Endothelial cell of umbilical vein (primary cell): ENCODE results near the gene ITGA11. TPM values are rescaled to one million over a fixed set of nuclear protein-coding genes. Genes with fewer than 3 reads are reported as not detected.

Source experiments
- BruUV-seq: library from RNA; stranded (reverse); fragments of 400-500 nt; replicated peaks from 2 replicates; lab custom pipeline; 2021; lab: Mats Ljungman, UMichigan
- CTCF ChIA-PET: fragments of 300-600, 350-600 bp; sonication (Branson Sonifier 250); formaldehyde crosslinking; loops from one replicate; lab custom pipeline; 2021; ENCODE audit warnings: antibody characterized with exemption, inconsistent platforms; lab: Charles Lee
- POLR2A ChIA-PET: fragments of 300-600, 350-600 bp; sonication (Branson Sonifier 250); formaldehyde crosslinking; loops from one replicate; lab custom pipeline; 2021; ENCODE audit warnings: antibody characterized with exemption, inconsistent platforms; lab: Charles Lee
- DNase-seq: peaks from one replicate; pipeline ENCODE4 v3.0.0-alpha.2; 2011; ENCODE audit warnings: low read depth, low spot score
- FAIRE-seq: peaks from 2 replicates; lab custom pipeline; 2011; peaks lifted over from hg19 to GRCh38; lab: Jason Lieb, UNC
- H2AFZ ChIP-seq: 2 replicates; pipeline ENCODE4 v1.6.0; 2012; ENCODE audit warnings: low read depth, low read length, control low read depth, inconsistent platforms
- H3K27ac ChIP-seq: 2 replicates; pipeline ENCODE4 v1.5.1; 2011; ENCODE audit warnings: low read depth, mild to moderate bottlenecking, control low read depth, low read length, moderate library complexity; ENCODE audit not compliant: insufficient read depth
- H3K27me3 ChIP-seq, 2 experiments: 2 replicates each; pipeline versions ENCODE4 v1.6.0 to v1.6.1; 2011; ENCODE audit warnings: low read length in 2 of 2, mixed read lengths in 1 of 2; ENCODE audit not compliant: control insufficient read depth in 2 of 2, insufficient read depth in 2 of 2
- H3K36me3 ChIP-seq, 2 experiments: 2 replicates in 1 of 2; 3 replicates in 1 of 2; pipeline ENCODE4 v1.5.1; 2011; ENCODE audit warnings: low read length in 2 of 2, mild to moderate bottlenecking in 1 of 2, moderate library complexity in 1 of 2; ENCODE audit not compliant: control insufficient read depth in 2 of 2, insufficient read depth in 2 of 2; ENCODE audit errors: extremely low read depth in 1 of 2
- H3K4me1 ChIP-seq: 3 replicates; pipeline ENCODE4 v1.5.1; 2011; ENCODE audit warnings: mild to moderate bottlenecking, low read length; ENCODE audit not compliant: control insufficient read depth, insufficient read depth; ENCODE audit errors: extremely low read depth
- H3K4me2 ChIP-seq: 2 replicates; pipeline ENCODE4 v1.6.1; 2011; ENCODE audit warnings: low read length, control low read depth, mixed read lengths; ENCODE audit not compliant: insufficient read depth
- H3K4me3 ChIP-seq, 3 experiments: fragments of 200-600 bp in 1 of 3; sonication (generic), shearing (Covaris generic) in 1 of 3; replicated peaks in 1 of 3; 2 replicates each; pipeline ENCODE4 v1.5.1; 2011 to 2016; ENCODE audit warnings: control low read depth in 3 of 3, low read length in 3 of 3, mild to moderate bottlenecking in 2 of 3, inconsistent platforms in 1 of 3, low read depth in 1 of 3, moderate library complexity in 1 of 3; ENCODE audit not compliant: insufficient read depth in 1 of 3
- H3K79me2 ChIP-seq: 2 replicates; pipeline ENCODE4 v1.6.0; 2012; ENCODE audit warnings: low read length, inconsistent platforms; ENCODE audit not compliant: control insufficient read depth, insufficient read depth
- H3K9ac ChIP-seq: replicated peaks from 2 replicates; pipeline ENCODE3; 2011; ENCODE audit warnings: low read length, control low read depth; ENCODE audit not compliant: insufficient read depth; ENCODE audit errors: extremely low read depth
- H3K9me1 ChIP-seq: replicated peaks from 3 replicates; pipeline ENCODE4 v1.6.0; 2011; ENCODE audit warnings: mild to moderate bottlenecking, low read length; ENCODE audit not compliant: control insufficient read depth, insufficient read depth; ENCODE audit errors: extremely low read depth
- H3K9me3 ChIP-seq: replicated peaks from 2 replicates; pipeline ENCODE4 v1.5.1; 2012; ENCODE audit warnings: low read length, inconsistent platforms; ENCODE audit not compliant: control insufficient read depth, insufficient read depth
- H4K20me1 ChIP-seq: replicated peaks from 2 replicates; pipeline ENCODE3; 2011; ENCODE audit warnings: mild to moderate bottlenecking, low read length; ENCODE audit not compliant: control insufficient read depth, insufficient read depth; ENCODE audit errors: extremely low read depth
- EZH2 ChIP-seq: IDR thresholded peaks from 2 replicates; pipeline ENCODE4 v1.6.1; 2012; ENCODE audit warnings: borderline replicate concordance, low read depth, mild to moderate bottlenecking, moderate library complexity, low read length, inconsistent platforms; ENCODE audit not compliant: severe bottlenecking
- FOS ChIP-seq: IDR thresholded peaks from 2 replicates; pipeline ENCODE4 v1.6.1; 2011; ENCODE audit warnings: mild to moderate bottlenecking, low read length, moderate library complexity, borderline replicate concordance; ENCODE audit not compliant: insufficient read depth
- GATA2 ChIP-seq: IDR thresholded peaks from 2 replicates; pipeline ENCODE4 v1.7.0; 2011; ENCODE audit warnings: low read depth, mild to moderate bottlenecking, moderate library complexity, mixed read lengths, low read length; ENCODE audit not compliant: insufficient read length, insufficient read depth
- JUN ChIP-seq: IDR thresholded peaks from 2 replicates; pipeline ENCODE4 v1.6.1; 2011; ENCODE audit warnings: borderline replicate concordance, low read depth; ENCODE audit not compliant: insufficient read length, insufficient read depth
- MYC ChIP-seq: IDR thresholded peaks from one replicate; pipeline ENCODE4 v1.6.1; 2011; ENCODE audit warnings: mild to moderate bottlenecking, low read depth, low read length
- POLR2A ChIP-seq: IDR thresholded peaks from 2 replicates; pipeline ENCODE4 v1.6.1; 2012; ENCODE audit warnings: low read depth, mild to moderate bottlenecking, control low read depth, low read length
- POLR2AphosphoS5 ChIP-seq: IDR thresholded peaks from 2 replicates; pipeline ENCODE4 v1.6.1; 2012; ENCODE audit warnings: low read depth, mild to moderate bottlenecking, control low read depth, low read length, moderate library complexity; ENCODE audit not compliant: insufficient read depth
- dilution Hi-C: fragments of 300-500 bp; cut with MboI; formaldehyde crosslinking; loops from one replicate; pipeline ENCODE4 v1.15.0; 2019; ENCODE audit warnings: low sequenced_read_pairs; ENCODE audit not compliant: extremely low pct_ligation_motif_present
- intact Hi-C: fragments of 100-400 bp; cut with micrococcal nuclease; formaldehyde crosslinking; loops from one replicate; pipeline ENCODE4 v1.10.0; 2022
- polyA plus RNA-seq, 4 experiments: library from polyadenylated mRNA; depleted of rRNA in 3 of 4; stranded (reverse) in 3 of 4; unstranded in 1 of 4; fragments of >200 nt; gene quantifications; 2 replicates each; pipeline versions ENCODE4 v1.2.1 to v1.2.3, GENCODE V29; 2011 to 2012; ENCODE audit warnings: missing spikeins in 1 of 4
- total RNA-seq: library from RNA; stranded (reverse); gene quantifications from 2 replicates; pipeline ENCODE4 v1.2.3, GENCODE V29; 2021
- TF ChIP-seq, protein P1 (sequence below): IDR thresholded peaks from 2 replicates; pipeline ENCODE4 v1.6.1; 2011; ENCODE audit not compliant: insufficient read depth, insufficient read length
- TF ChIP-seq, protein P2 (sequence below), 2 donors: IDR thresholded peaks; 1 replicate in 1 of 2; 2 replicates in 1 of 2; pipeline ENCODE4 v1.5.1; 2011; ENCODE audit warnings: low read length in 2 of 2, mild to moderate bottlenecking in 2 of 2, moderate library complexity in 2 of 2, control low read depth in 1 of 2, inconsistent platforms in 1 of 2, low read depth in 1 of 2; ENCODE audit not compliant: insufficient read depth in 1 of 2; ENCODE audit errors: extremely low read depth in 1 of 2

The ITGA11 gene
- total and polyA plus RNA-seq, 2 donors (not counting 3 experiments of a cell fraction or from before 2014, with no cell fraction given): 0.18 to 1.0 TPM

DNA sequence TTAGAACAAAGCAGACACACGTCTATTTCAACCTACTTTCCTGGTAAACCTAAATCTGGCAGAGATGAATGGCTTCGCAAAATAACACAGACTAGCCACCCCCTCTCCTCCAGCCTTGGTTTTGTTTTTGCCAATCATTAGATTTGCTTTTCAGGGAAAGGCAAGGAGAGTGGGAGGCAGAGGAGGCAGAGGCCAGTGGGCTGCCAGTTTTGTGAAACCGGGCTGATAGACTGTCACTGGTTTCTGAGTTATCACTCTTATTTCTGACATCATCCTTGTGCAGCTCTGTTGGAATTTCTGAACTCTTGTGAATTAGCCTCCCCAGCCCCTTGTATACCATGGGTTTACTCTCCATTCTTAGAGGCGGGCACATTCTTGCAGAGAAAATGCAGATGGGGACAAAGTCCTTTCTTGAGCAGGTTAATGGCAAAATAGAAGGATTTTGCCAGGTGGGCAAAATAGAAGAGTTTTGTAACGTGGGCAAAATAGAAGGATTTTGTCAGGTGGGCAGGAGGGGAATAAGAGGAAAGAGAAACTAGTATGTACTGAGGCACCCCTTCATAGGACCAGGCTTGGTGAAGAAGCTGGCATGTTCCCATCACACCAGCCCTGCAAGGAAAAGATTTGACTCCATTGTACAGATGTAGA lies 157.6 kb downstream of the ITGA11 start:
- DNase-seq: no peak
- dilution Hi-C loops (no loop called here), intact Hi-C loops (no loop called here)
- ChIA-PET CTCF (interaction anchor here (1.0 kb wide), 2 partner anchors 21 to 32 kb away, joined by 3 read pairs; no protein-coding TSS in a partner anchor), POLR2A (no interaction called here)
- Histone ChIP-seq H3K9me1 (no peaks in the 10 kb centered on the region), H3K4me2 (no peak overlapping the region), H3K9ac (no peak overlapping the region), H2AFZ (no peak overlapping the region), H3K27ac (no peak overlapping the region), H3K4me3 (no peak overlapping the region), H3K4me1 (peaks cover 23% of the 10 kb centered on the region), H3K9me3 (no peaks in the 10 kb centered on the region), H3K36me3 (no peaks in the 10 kb centered on the region), H3K79me2 (peaks cover 11% of the 10 kb centered on the region), H4K20me1 (peaks cover 2% of the 10 kb centered on the region), H3K27me3 (no peaks in the 10 kb centered on the region)
- BruUV-seq: no TSS peak
- no peak for TF ChIP-seq GATA2
- TF ChIP-seq JUN: no peak
- no peak for TF ChIP-seq FOS
- TF ChIP-seq, protein P1, sequence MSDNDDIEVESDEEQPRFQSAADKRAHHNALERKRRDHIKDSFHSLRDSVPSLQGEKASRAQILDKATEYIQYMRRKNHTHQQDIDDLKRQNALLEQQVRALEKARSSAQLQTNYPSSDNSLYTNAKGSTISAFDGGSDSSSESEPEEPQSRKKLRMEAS: no peak
- no peak for TF ChIP-seq EZH2
- TF ChIP-seq POLR2A: no peak
- no peak for TF ChIP-seq MYC
- TF ChIP-seq, protein P2, sequence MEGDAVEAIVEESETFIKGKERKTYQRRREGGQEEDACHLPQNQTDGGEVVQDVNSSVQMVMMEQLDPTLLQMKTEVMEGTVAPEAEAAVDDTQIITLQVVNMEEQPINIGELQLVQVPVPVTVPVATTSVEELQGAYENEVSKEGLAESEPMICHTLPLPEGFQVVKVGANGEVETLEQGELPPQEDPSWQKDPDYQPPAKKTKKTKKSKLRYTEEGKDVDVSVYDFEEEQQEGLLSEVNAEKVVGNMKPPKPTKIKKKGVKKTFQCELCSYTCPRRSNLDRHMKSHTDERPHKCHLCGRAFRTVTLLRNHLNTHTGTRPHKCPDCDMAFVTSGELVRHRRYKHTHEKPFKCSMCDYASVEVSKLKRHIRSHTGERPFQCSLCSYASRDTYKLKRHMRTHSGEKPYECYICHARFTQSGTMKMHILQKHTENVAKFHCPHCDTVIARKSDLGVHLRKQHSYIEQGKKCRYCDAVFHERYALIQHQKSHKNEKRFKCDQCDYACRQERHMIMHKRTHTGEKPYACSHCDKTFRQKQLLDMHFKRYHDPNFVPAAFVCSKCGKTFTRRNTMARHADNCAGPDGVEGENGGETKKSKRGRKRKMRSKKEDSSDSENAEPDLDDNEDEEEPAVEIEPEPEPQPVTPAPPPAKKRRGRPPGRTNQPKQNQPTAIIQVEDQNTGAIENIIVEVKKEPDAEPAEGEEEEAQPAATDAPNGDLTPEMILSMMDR (IDR thresholded peaks at IDR 0.05; ENCODE audit: extremely low read depth in 1 of 2, insufficient read depth in 1 of 2, low read depth in 1 of 2, low read length in 2 of 2): no peak
- no peak for TF ChIP-seq POLR2AphosphoS5
- no peak for FAIRE-seq
